ENCODE results near the gene UACA. TPM values are rescaled to one million over a fixed set of nuclear protein-coding genes. Genes with fewer than 3 reads are reported as not detected.

The UACA gene
- total and polyA plus RNA-seq, 9 donors = 28.6 to 62.0 (median 51.8) TPM

- Histone ChIP-seq H3K27ac (no peak overlapping the region), H3K4me1 (ENCODE audit: insufficient read depth) (peaks cover 8% of the 10 kb centered on the region), H3K36me3 (no peaks in the 10 kb centered on the region), H3K27me3 (no peaks in the 10 kb centered on the region), H3K9me3 (no peaks in the 10 kb centered on the region), H3K4me3 (no peak overlapping the region)
- WGBS, 3 donors = 94 to 98% (median 96%) methylated on average over 5 of the region's 5 CpGs
- no peak for DNase-seq
- intact Hi-C loops (cut with DNase I) = no loop called here
- TF ChIP-seq CTCF (IDR thresholded peaks at IDR 0.05) = no peak
- TF ChIP-seq POLR2A (IDR thresholded peaks at IDR 0.05) = no peak
- no peak for TF ChIP-seq EP300 (IDR thresholded peaks at IDR 0.05)
Observed at GRCh38 chr15:70704731-70705130, 58.6 kb downstream of the UACA start.

- WGBS, 3 donors = 95 to 97% (median 97%) methylated on average over 2 of the region's 2 CpGs
- Histone ChIP-seq H3K9me3 (no peaks in the 10 kb centered on the region), H3K27ac (no peak overlapping the region), H3K36me3 (no peaks in the 10 kb centered on the region), H3K4me3 (no peak overlapping the region), H3K4me1 (ENCODE audit: insufficient read depth) (peaks cover 8% of the 10 kb centered on the region), H3K27me3 (no peaks in the 10 kb centered on the region)
- TF ChIP-seq POLR2A (IDR thresholded peaks at IDR 0.05) (no peak), EP300 (IDR thresholded peaks at IDR 0.05) (no peak), CTCF (IDR thresholded peaks at IDR 0.05) (no peak)
- intact Hi-C loops (cut with DNase I) = no loop called here
- no peak for DNase-seq
Observed at GRCh38 chr15:70704166-70704565, 59.2 kb downstream of the UACA start.

GRCh38 chr15:70703096-70703878 is 60.1 kb downstream of the UACA start:
- TF ChIP-seq POLR2A (IDR thresholded peaks at IDR 0.05) = no peak
- TF ChIP-seq EP300 (IDR thresholded peaks at IDR 0.05) = no peak
- TF ChIP-seq CTCF (IDR thresholded peaks at IDR 0.05) = no peak
- WGBS, 3 donors = 52 to 60% (median 57%) methylated on average over 7 of the region's 7 CpGs

GRCh38 chr15:70702584-70702983 is 60.8 kb downstream of the UACA start:
- 43 to 58% (median 47%) methylated on average over 2 of the region's 2 CpGs for WGBS, 3 donors
- no peaks in the 10 kb centered on the region for H3K36me3 ChIP-seq
- H3K9me3 ChIP-seq = no peaks in the 10 kb centered on the region
- no peak for DNase-seq
- H3K27ac ChIP-seq = no peak overlapping the region
- TF ChIP-seq POLR2A (IDR thresholded peaks at IDR 0.05) = no peak
- TF ChIP-seq CTCF (IDR thresholded peaks at IDR 0.05) = no peak
- TF ChIP-seq EP300 (IDR thresholded peaks at IDR 0.05) = no peak
- H3K4me1 ChIP-seq (ENCODE audit: insufficient read depth) = peaks cover 10% of the 10 kb centered on the region
- intact Hi-C loops (cut with DNase I) = no loop called here
- H3K4me3 ChIP-seq = no peak overlapping the region
- no peaks in the 10 kb centered on the region for H3K27me3 ChIP-seq

More at GRCh38 chr15:70703096-70703878, 60.1 kb downstream of the UACA start:
- no peak for DNase-seq
- intact Hi-C loops (cut with DNase I) = no loop called here
- Histone ChIP-seq H3K27ac (peak overlapping the region in 1 of 2 donors; percentile 11), H3K36me3 (no peaks in the 10 kb centered on the region), H3K4me3 (no peak overlapping the region), H3K4me1 (ENCODE audit: insufficient read depth) (peaks cover 8% of the 10 kb centered on the region), H3K9me3 (no peaks in the 10 kb centered on the region), H3K27me3 (no peaks in the 10 kb centered on the region)

Measured in ovary (tissue), 9 donors.